Ishikawa (cell line): ENCODE results near the gene FGFBP3.

Experiments used
- CEBPB ChIP-seq: IDR thresholded peaks from 2 replicates; pipeline ENCODE4 v1.6.1; 2012
- CREB1 ChIP-seq: IDR thresholded peaks from 2 replicates; pipeline ENCODE4 v1.6.1; 2012; ENCODE audit warnings: low read depth
- EGR1 ChIP-seq: IDR thresholded peaks from 2 replicates; pipeline ENCODE4 v1.6.1; 2012
- EP300 ChIP-seq: IDR thresholded peaks from 2 replicates; pipeline ENCODE4 v1.6.1; 2012; ENCODE audit warnings: borderline replicate concordance
- MAX ChIP-seq: IDR thresholded peaks from 2 replicates; pipeline ENCODE4 v1.6.1; 2012
- RAD21 ChIP-seq: IDR thresholded peaks from 2 replicates; pipeline ENCODE4 v1.6.1; 2012; ENCODE audit warnings: low read depth
- REST ChIP-seq: IDR thresholded peaks from 2 replicates; pipeline ENCODE4 v1.6.1; 2012; ENCODE audit warnings: low read depth, mild to moderate bottlenecking
- TAF1 ChIP-seq: IDR thresholded peaks from 2 replicates; pipeline ENCODE4 v1.6.1; 2012; ENCODE audit warnings: low read depth, mild to moderate bottlenecking
- TCF12 ChIP-seq: IDR thresholded peaks from 2 replicates; pipeline ENCODE4 v1.6.1; 2012; ENCODE audit warnings: low read depth
- USF1 ChIP-seq: IDR thresholded peaks from 2 replicates; pipeline ENCODE4 v1.6.1; 2012
- YY1 ChIP-seq: IDR thresholded peaks from 2 replicates; pipeline ENCODE4 v1.6.1; 2012; ENCODE audit warnings: low read depth

- TF ChIP-seq TAF1: no peak
- no peak for TF ChIP-seq RAD21
- TF ChIP-seq EP300: no peak
- TF ChIP-seq CEBPB: no peak
- no peak for TF ChIP-seq CREB1
- TF ChIP-seq MAX: no peak
- no peak for TF ChIP-seq USF1
- TF ChIP-seq REST: no peak
- no peak for TF ChIP-seq YY1
- no peak for TF ChIP-seq EGR1
- TF ChIP-seq TCF12: no peak
Observed at GRCh38 chr10:91896212-91896756, 13.0 kb downstream of the FGFBP3 start.
